Hepatocyte (in vitro differentiated cells): ENCODE results near the gene FBXO21. TPM values are rescaled to one million over a fixed set of nuclear protein-coding genes. Genes with fewer than 3 reads are reported as not detected.

ENCODE experiments used
- DNase-seq: peaks from one replicate; pipeline ENCODE4 v3.0.0-alpha.2; 2016; ENCODE audit warnings: low spot score
- H2AFZ ChIP-seq: fragments of 200-600 bp; sonication (generic); 2 replicates; pipeline ENCODE4 v1.6.0; 2016; ENCODE audit warnings: antibody characterized with exemption, mild to moderate bottlenecking
- H3K27ac ChIP-seq: fragments of 200-600 bp; sonication (generic); 2 replicates; pipeline ENCODE4 v1.5.1; 2016; ENCODE audit warnings: mild to moderate bottlenecking
- H3K27me3 ChIP-seq: fragments of 200-600 bp; sonication (generic); 2 replicates; pipeline ENCODE4 v1.6.1; 2016
- H3K36me3 ChIP-seq: fragments of 200-600 bp; sonication (generic); replicated peaks from 2 replicates; pipeline ENCODE4 v1.5.1; 2016; ENCODE audit warnings: low read depth; ENCODE audit not compliant: insufficient read depth
- H3K4me1 ChIP-seq: fragments of 200-600 bp; sonication (generic); 2 replicates; pipeline ENCODE4 v1.5.1; 2016; ENCODE audit warnings: mild to moderate bottlenecking, moderate library complexity; ENCODE audit not compliant: insufficient read depth
- H3K4me2 ChIP-seq: fragments of 200-600 bp; sonication (generic); 2 replicates; pipeline ENCODE4 v1.6.0; 2016
- H3K4me3 ChIP-seq: fragments of 200-600 bp; sonication (generic); 2 replicates; pipeline ENCODE4 v1.5.1; 2016; ENCODE audit warnings: mild to moderate bottlenecking
- H3K79me2 ChIP-seq: fragments of 200-600 bp; sonication (generic); 2 replicates; pipeline ENCODE4 v1.6.0; 2017; ENCODE audit warnings: mild to moderate bottlenecking
- H3K9me2 ChIP-seq: fragments of 200-600 bp; sonication (generic); replicated peaks from 2 replicates; pipeline ENCODE4 v1.6.0; 2017; ENCODE audit warnings: mild to moderate bottlenecking; ENCODE audit not compliant: insufficient read depth
- H3K9me3 ChIP-seq: fragments of 200-600 bp; sonication (generic); 2 replicates; pipeline ENCODE4 v1.5.1; 2016; ENCODE audit warnings: low read depth, mild to moderate bottlenecking
- H4K20me1 ChIP-seq: fragments of 200-600 bp; sonication (generic); 2 replicates; pipeline ENCODE4 v1.6.0; 2016; ENCODE audit warnings: mild to moderate bottlenecking; ENCODE audit not compliant: insufficient read depth, poor library complexity, severe bottlenecking
- CTCF ChIP-seq: fragments of 200-600 bp; sonication (generic); IDR thresholded peaks from 2 replicates; pipeline ENCODE4 v1.5.1; 2016; ENCODE audit warnings: antibody characterized with exemption, mild to moderate bottlenecking; ENCODE audit not compliant: poor library complexity
- EZH2 ChIP-seq: fragments of 200-600 bp; sonication (generic); IDR thresholded peaks from 2 replicates; pipeline ENCODE4 v1.6.1; 2016; ENCODE audit warnings: antibody characterized with exemption, mild to moderate bottlenecking, borderline replicate concordance
- EZH2phosphoT487 ChIP-seq: fragments of 200-600 bp; sonication (generic); IDR thresholded peaks from one replicate; pipeline ENCODE4 v1.6.1; 2018; ENCODE audit warnings: antibody characterized with exemption, mild to moderate bottlenecking, low read depth, moderate library complexity; ENCODE audit not compliant: unreplicated experiment, severe bottlenecking
- WGBS: methylation state at CpG from one replicate; pipeline ENCODE4 v1.1.6; 2016; ENCODE audit warnings: low lambda C conversion rate; ENCODE audit errors: missing lambda C conversion rate; 5-methylcytosine and 5-hydroxymethylcytosine counted together
- polyA plus RNA-seq: library from polyadenylated mRNA; unstranded; fragments of >200 nt; fragmentation: Nextera tagmentation; extraction: Ambion mirVana; gene quantifications from 2 replicates; pipeline ENCODE4 v1.2.1, GENCODE V29; 2016
- total RNA-seq: library from RNA; depleted of rRNA; stranded (reverse); fragments of >200 nt; gene quantifications from 2 replicates; pipeline ENCODE4 v1.2.3, GENCODE V29; 2014

FBXO21 gene
- total and polyA plus RNA-seq, 2 experiments from 2014 or later, result 41.9 to 68.0 TPM

- Histone ChIP-seq H3K9me2 (no peaks in the 10 kb centered on the region), H3K36me3 (no peaks in the 10 kb centered on the region), H3K79me2 (no peaks in the 10 kb centered on the region), H3K4me3 (no peak overlapping the region), H3K27ac (no peak overlapping the region), H3K27me3 (no peaks in the 10 kb centered on the region), H3K4me1 (peaks cover 7% of the 10 kb centered on the region), H3K9me3 (no peaks in the 10 kb centered on the region), H4K20me1 (no peaks in the 10 kb centered on the region), H3K4me2 (no peak overlapping the region), H2AFZ (no peak overlapping the region)
- no peak for TF ChIP-seq EZH2
- TF ChIP-seq CTCF, result no peak
- no peak for TF ChIP-seq EZH2phosphoT487
- 75% methylated on average over 12 of the region's 12 CpGs for WGBS
- no peak for DNase-seq
Measured at GRCh38 chr12:117140397-117141096, 49.7 kb downstream of the FBXO21 start.

- peaks cover 7% of the 10 kb centered on the region for H3K4me1 ChIP-seq
- no peak overlapping the region for H2AFZ ChIP-seq
- WGBS, result 98% methylated on average over 5 of the region's 5 CpGs
- H3K9me2 ChIP-seq, result no peaks in the 10 kb centered on the region
- DNase-seq, result no peak
- no peak overlapping the region for H3K4me3 ChIP-seq
- no peak overlapping the region for H3K4me2 ChIP-seq
- no peak overlapping the region for H3K27ac ChIP-seq
- no peaks in the 10 kb centered on the region for H4K20me1 ChIP-seq
- H3K36me3 ChIP-seq, result no peaks in the 10 kb centered on the region
- TF ChIP-seq EZH2phosphoT487 (no peak), EZH2 (no peak), CTCF (no peak)
- H3K79me2 ChIP-seq, result no peaks in the 10 kb centered on the region
- H3K27me3 ChIP-seq, result no peaks in the 10 kb centered on the region
- no peaks in the 10 kb centered on the region for H3K9me3 ChIP-seq
Measured at GRCh38 chr12:117139025-117139717, 51.1 kb downstream of the FBXO21 start.

- no peaks in the 10 kb centered on the region for H3K79me2 ChIP-seq
- no peaks in the 10 kb centered on the region for H3K36me3 ChIP-seq
- no peak for DNase-seq
- H3K4me2 ChIP-seq, result no peak overlapping the region
- no peaks in the 10 kb centered on the region for H3K27me3 ChIP-seq
- no peak overlapping the region for H3K27ac ChIP-seq
- H3K9me3 ChIP-seq, result no peaks in the 10 kb centered on the region
- no peak overlapping the region for H3K4me3 ChIP-seq
- 100% methylated on average over 2 of the region's 2 CpGs for WGBS
- no peaks in the 10 kb centered on the region for H3K4me1 ChIP-seq
- TF ChIP-seq EZH2phosphoT487 (no peak), EZH2 (no peak), CTCF (no peak)
- H2AFZ ChIP-seq, result no peak overlapping the region
- H3K9me2 ChIP-seq, result no peaks in the 10 kb centered on the region
- no peaks in the 10 kb centered on the region for H4K20me1 ChIP-seq
Measured at GRCh38 chr12:117134721-117135120, 55.5 kb downstream of the FBXO21 start.
